Mucosa of descending colon (tissue), 3 donors: Measurements from ENCODE around the gene GPC6. TPM values are rescaled to one million over a fixed set of nuclear protein-coding genes. Genes with fewer than 3 reads are reported as not detected.

ENCODE experiments used
- ATAC-seq: fragments of 200-7000 bp; cut with Tn5 transposase; one replicate; pipeline ENCODE4 v1.9.1; 2020; ENCODE audit warnings: mild to moderate bottlenecking, moderate library complexity
- DNase-seq, 3 donors: peaks; one replicate each; pipeline ENCODE4 v3.0.0-alpha.2; 2020
- H3K36me3 ChIP-seq: fragments of 200-600 bp; one replicate; pipeline ENCODE4 v1.8.0; 2021; ENCODE audit warnings: low read depth, mild to moderate bottlenecking
- H3K4me1 ChIP-seq: fragments of 200-600 bp; one replicate; pipeline ENCODE4 v1.8.0; 2021; ENCODE audit warnings: low read depth, mild to moderate bottlenecking
- H3K4me3 ChIP-seq: fragments of 200-600 bp; one replicate; pipeline ENCODE4 v1.8.0; 2021; ENCODE audit warnings: mild to moderate bottlenecking
- H3K9me3 ChIP-seq: fragments of 200-600 bp; one replicate; pipeline ENCODE4 v1.8.0; 2021; ENCODE audit warnings: mild to moderate bottlenecking
- intact Hi-C, 2 donors: fragments of 100-400 bp; cut with DNase I in 1 of 2; cut with micrococcal nuclease in 1 of 2; formaldehyde crosslinking; loops; one replicate each; pipeline versions ENCODE4 v1.11.0 to v1.11.1; 2022; cut with DNase I, micrococcal nuclease
- total RNA-seq, 3 donors: library from RNA; stranded (reverse); fragmentation: NEBNext Ultra II Directional in 2 of 3; extraction: Animal tissue kit (Norgen Biotek cat#: 25700) in 2 of 3; gene quantifications; one replicate each; pipeline versions ENCODE4 v1.2.1 to v1.2.4, GENCODE V29; 2021 to 2023
- TF ChIP-seq, protein P1 (sequence below): fragments of 200-600 bp; IDR thresholded peaks from one replicate; pipeline ENCODE4 v1.8.0; 2022; ENCODE audit warnings: antibody characterized with exemption, mild to moderate bottlenecking
- donor health status: DM: no; HTN: no; CAD: no; lungs with moderate emphysema.
- donor health status: DM: no; HTN: no; CAD: no.
- donor health status: DM: no; HTN: yes; CAD: no.

The GPC6 gene
- total RNA-seq, 3 donors from 2014 or later: 2.7 to 11.3 (median 7.5) TPM

DNA sequence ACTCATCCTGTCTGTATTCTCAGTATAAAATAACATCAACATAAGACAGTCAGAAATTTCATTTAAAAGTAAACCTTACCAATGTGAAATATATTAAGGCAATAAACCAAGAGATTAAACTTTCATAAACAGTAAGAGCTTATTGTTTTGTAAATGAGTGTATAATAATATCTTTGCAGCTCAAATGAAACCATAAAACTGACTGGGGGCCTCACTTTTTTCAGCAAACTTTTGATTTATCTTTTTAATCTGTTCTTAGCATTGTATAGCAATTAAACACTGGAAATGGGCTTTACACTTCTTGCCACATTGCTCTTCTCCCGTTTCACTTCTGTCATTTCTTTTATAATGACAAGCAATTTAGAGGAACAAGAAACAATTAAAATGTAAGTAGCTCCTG lies 580.3 kb downstream of the GPC6 start:
- Histone ChIP-seq H3K9me3 (no peaks in the 10 kb centered on the region), H3K36me3 (no peaks in the 10 kb centered on the region), H3K4me3 (no peak overlapping the region), H3K4me1 (no peaks in the 10 kb centered on the region)
- DNase-seq: no peak
- intact Hi-C loops: no loop called here
- no peak for ATAC-seq
- TF ChIP-seq, protein P1, sequence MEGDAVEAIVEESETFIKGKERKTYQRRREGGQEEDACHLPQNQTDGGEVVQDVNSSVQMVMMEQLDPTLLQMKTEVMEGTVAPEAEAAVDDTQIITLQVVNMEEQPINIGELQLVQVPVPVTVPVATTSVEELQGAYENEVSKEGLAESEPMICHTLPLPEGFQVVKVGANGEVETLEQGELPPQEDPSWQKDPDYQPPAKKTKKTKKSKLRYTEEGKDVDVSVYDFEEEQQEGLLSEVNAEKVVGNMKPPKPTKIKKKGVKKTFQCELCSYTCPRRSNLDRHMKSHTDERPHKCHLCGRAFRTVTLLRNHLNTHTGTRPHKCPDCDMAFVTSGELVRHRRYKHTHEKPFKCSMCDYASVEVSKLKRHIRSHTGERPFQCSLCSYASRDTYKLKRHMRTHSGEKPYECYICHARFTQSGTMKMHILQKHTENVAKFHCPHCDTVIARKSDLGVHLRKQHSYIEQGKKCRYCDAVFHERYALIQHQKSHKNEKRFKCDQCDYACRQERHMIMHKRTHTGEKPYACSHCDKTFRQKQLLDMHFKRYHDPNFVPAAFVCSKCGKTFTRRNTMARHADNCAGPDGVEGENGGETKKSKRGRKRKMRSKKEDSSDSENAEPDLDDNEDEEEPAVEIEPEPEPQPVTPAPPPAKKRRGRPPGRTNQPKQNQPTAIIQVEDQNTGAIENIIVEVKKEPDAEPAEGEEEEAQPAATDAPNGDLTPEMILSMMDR: no peak

DNA sequence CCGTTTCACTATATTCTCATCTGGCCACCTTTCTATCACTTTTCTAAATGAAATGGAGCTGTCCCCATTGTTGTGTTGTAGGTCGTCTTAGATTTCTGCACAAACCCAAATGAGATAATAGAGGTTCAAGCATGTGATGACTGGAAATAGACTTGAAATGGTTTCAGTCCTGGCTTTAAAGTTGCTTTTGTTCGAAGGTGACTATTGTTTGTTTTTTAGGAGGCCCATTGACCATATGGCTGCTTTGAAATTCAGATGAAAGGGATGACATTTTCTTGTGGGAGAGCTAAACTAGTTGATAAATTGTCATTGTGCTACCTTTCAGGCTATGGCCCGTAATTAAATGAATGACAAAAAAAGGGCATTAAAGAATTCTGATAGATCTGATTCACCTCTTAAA lies 583.7 kb downstream of the GPC6 start:
- TF ChIP-seq, protein P1: no peak
- no peak for ATAC-seq
- no peak for DNase-seq
- Histone ChIP-seq H3K36me3 (no peaks in the 10 kb centered on the region), H3K9me3 (no peaks in the 10 kb centered on the region), H3K4me1 (no peaks in the 10 kb centered on the region), H3K4me3 (no peak overlapping the region)
- intact Hi-C loops: no loop called here

DNA sequence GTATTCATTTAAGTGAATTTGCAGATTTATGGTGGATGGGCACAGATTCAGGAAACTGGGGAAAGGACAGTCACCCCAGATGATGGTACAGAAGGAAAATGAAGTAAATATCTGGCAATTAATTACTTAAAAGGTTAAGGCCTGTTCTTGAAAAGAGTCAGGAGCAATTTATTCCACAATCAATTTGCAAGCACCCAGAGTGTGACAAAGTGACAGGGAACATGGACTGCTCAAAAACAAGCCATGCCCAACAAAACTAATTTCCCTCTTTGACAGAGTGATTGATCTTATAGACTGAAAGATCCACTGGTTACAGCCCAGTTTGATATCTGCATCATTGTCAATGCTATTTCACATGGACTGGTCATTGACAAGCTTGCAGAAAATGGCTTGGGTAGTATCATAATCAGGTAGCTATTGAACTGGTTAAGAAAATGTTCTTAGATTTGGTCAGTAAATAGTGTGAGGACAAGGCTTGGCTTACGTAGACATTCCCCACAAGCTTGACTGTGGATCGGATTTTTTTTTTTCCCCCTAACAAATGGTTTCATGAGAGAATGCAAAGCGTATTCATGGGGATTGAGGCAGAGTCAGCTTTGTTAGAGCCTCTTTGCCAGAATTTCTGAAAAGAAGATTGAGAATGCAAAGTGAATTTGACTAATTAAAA lies 584.6 kb downstream of the GPC6 start:
- no peak for ATAC-seq
- TF ChIP-seq, protein P1: no peak
- no peak overlapping the region for H3K4me3 ChIP-seq

DNA sequence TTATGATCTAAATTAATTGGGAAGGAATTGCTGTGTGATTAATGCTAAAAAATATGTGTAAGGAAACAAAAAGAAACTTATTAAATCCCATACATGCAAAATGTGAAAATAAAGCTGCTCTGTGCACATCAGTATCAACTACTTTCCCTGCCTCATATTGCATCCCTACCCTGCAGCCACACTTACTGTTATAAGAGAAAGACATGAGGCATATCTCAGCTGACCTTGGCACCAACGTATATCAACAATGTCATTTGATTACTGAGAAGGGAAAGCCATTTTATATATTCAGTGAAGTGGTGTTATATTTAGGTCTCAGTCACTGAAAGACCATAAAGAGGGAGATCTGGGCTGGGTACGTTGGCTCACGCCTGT lies 585.1 kb downstream of the GPC6 start:
- H3K4me3 ChIP-seq: no peak overlapping the region
- H3K4me1 ChIP-seq: no peaks in the 10 kb centered on the region
- ATAC-seq: no peak
- DNase-seq: no peak
- no peaks in the 10 kb centered on the region for H3K9me3 ChIP-seq
- intact Hi-C loops: no loop called here
- TF ChIP-seq, protein P1: no peak
- H3K36me3 ChIP-seq: no peaks in the 10 kb centered on the region

More for the DNA sequence above, 584.6 kb downstream of the GPC6 start:
- Histone ChIP-seq H3K9me3 (no peaks in the 10 kb centered on the region), H3K36me3 (no peaks in the 10 kb centered on the region), H3K4me1 (no peaks in the 10 kb centered on the region)
- DNase-seq: no peak
- intact Hi-C loops: no loop called here

DNA sequence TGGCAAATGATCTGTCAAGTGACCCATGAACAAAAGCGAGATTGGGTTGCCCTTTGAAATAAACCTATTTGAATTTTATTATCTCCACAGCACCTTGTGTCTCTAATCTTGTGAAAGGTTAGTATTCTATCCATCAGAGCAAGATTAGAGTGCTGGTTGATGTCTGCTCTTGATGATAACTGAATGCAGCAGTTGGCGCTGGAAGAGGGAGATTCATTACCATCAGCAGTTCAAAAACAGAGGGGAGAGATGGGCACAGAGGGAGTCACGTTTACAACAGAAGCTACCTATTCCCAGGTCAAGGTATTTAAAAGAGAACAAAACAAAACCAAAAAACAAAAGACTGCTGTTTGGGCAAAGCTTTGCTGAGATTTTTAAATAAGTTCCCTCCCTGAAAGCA lies 588.1 kb downstream of the GPC6 start:
- intact Hi-C loops: no loop called here
- TF ChIP-seq, protein P1: no peak
- no peak for ATAC-seq

DNA sequence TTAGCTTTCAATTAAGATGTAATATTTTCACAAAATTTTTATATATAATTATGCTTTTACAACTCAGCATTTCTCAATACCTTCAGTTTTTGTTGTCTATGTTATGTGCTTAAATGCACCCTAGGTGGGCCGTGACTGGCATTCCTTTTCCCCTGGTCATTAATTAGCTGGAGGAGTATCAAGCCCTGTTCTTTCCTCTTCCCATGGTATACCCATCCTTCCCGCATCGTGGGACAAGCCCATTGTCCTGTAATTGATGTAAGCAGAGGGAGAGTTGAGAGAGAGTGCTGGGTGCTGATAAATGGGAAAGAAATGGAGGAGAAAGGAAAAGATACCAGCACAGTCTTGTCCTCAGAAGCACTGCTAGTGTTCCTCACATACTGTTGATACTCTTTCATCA lies 591.7 kb downstream of the GPC6 start:
- ATAC-seq: no peak
- DNase-seq: no peak
- intact Hi-C loops: no loop called here
- Histone ChIP-seq H3K4me3 (no peak overlapping the region), H3K36me3 (no peaks in the 10 kb centered on the region), H3K4me1 (no peaks in the 10 kb centered on the region), H3K9me3 (no peaks in the 10 kb centered on the region)
- TF ChIP-seq, protein P1: no peak

More for the DNA sequence above, 588.1 kb downstream of the GPC6 start:
- DNase-seq: no peak
- H3K36me3 ChIP-seq: no peaks in the 10 kb centered on the region
- H3K4me3 ChIP-seq: no peak overlapping the region
- H3K9me3 ChIP-seq: no peaks in the 10 kb centered on the region
- H3K4me1 ChIP-seq: no peaks in the 10 kb centered on the region
